Neuronal stem cell (in vitro differentiated cells): ENCODE measurements around the gene OSGIN1.

Experiments
- DNase-seq: peaks from one replicate; pipeline ENCODE4 v3.0.0-alpha.2; 2013; ENCODE audit warnings: low spot score
- H2AFZ ChIP-seq: one replicate; pipeline ENCODE4 v1.6.1; 2013; ENCODE audit warnings: mild to moderate bottlenecking, low read length, inconsistent platforms
- H2AK5ac ChIP-seq: 2 replicates; pipeline ENCODE4 v1.6.1; 2013; ENCODE audit warnings: low read depth, mild to moderate bottlenecking, inconsistent platforms, low read length, moderate library complexity, mixed read lengths
- H2BK120ac ChIP-seq: 2 replicates; pipeline ENCODE4 v1.6.1; 2013; ENCODE audit warnings: low read depth, mild to moderate bottlenecking, inconsistent platforms, low read length, moderate library complexity, mixed read lengths
- H2BK12ac ChIP-seq: one replicate; pipeline ENCODE4 v1.6.1; 2013; ENCODE audit warnings: low read length, inconsistent platforms
- H2BK15ac ChIP-seq: 2 replicates; pipeline ENCODE4 v1.6.1; 2013; ENCODE audit warnings: mild to moderate bottlenecking, low read length, inconsistent platforms, mixed read lengths
- H2BK5ac ChIP-seq: one replicate; pipeline ENCODE4 v1.6.1; 2013; ENCODE audit warnings: inconsistent platforms, mild to moderate bottlenecking, low read length, moderate library complexity
- H3K14ac ChIP-seq: one replicate; pipeline ENCODE4 v1.6.1; 2013; ENCODE audit warnings: low read length, inconsistent platforms
- H3K18ac ChIP-seq: 2 replicates; pipeline ENCODE4 v1.6.1; 2013; ENCODE audit warnings: low read length, inconsistent platforms
- H3K23ac ChIP-seq: 2 replicates; pipeline ENCODE4 v1.6.1; 2013; ENCODE audit warnings: low read depth, mild to moderate bottlenecking, mixed read lengths, low read length, inconsistent platforms; ENCODE audit not compliant: poor library complexity
- H3K27ac ChIP-seq: replicated peaks from 3 replicates; pipeline ENCODE4 v1.5.1; 2013; ENCODE audit warnings: low read length, inconsistent platforms
- H3K27me3 ChIP-seq, 3 experiments: 2 replicates each; pipeline ENCODE4 v1.6.1; 2013; ENCODE audit warnings: low read length in 3 of 3, mild to moderate bottlenecking in 2 of 3, inconsistent platforms in 1 of 3, low read depth in 1 of 3, mixed read lengths in 1 of 3, moderate library complexity in 1 of 3; ENCODE audit not compliant: control insufficient read depth in 3 of 3, insufficient read depth in 3 of 3
- H3K36me3 ChIP-seq, 2 donors: replicated peaks in 1 of 2; 2 replicates each; pipeline ENCODE4 v1.6.1; 2013; ENCODE audit warnings: low read length in 2 of 2; ENCODE audit not compliant: control insufficient read depth in 2 of 2, insufficient read depth in 2 of 2
- H3K4ac ChIP-seq: 2 replicates; pipeline ENCODE4 v1.6.1; 2013; ENCODE audit warnings: inconsistent platforms, mild to moderate bottlenecking, low read length, moderate library complexity
- H3K4me1 ChIP-seq, 2 donors: 1 replicate in 1 of 2; 2 replicates in 1 of 2; pipeline ENCODE4 v1.6.1; 2013; ENCODE audit warnings: low read length in 2 of 2, low read depth in 1 of 2; ENCODE audit not compliant: control insufficient read depth in 2 of 2, insufficient read depth in 1 of 2
- H3K4me2 ChIP-seq: one replicate; pipeline ENCODE4 v1.6.1; 2013; ENCODE audit warnings: mild to moderate bottlenecking, low read length, inconsistent platforms; ENCODE audit not compliant: insufficient read depth, poor library complexity, severe bottlenecking
- H3K4me3 ChIP-seq, 2 donors: 2 replicates each; pipeline ENCODE4 v1.5.1; 2013; ENCODE audit warnings: low read length in 2 of 2, mild to moderate bottlenecking in 2 of 2, inconsistent platforms in 1 of 2, moderate library complexity in 1 of 2
- H3K79me1 ChIP-seq: one replicate; pipeline ENCODE4 v1.6.1; 2013; ENCODE audit warnings: low read depth, mild to moderate bottlenecking, inconsistent platforms, low read length, moderate library complexity
- H3K9ac ChIP-seq: one replicate; pipeline ENCODE4 v1.6.1; 2013; ENCODE audit warnings: mild to moderate bottlenecking, low read depth, low read length, inconsistent platforms; ENCODE audit not compliant: poor library complexity
- H3K9me3 ChIP-seq, 2 donors: replicated peaks in 1 of 2; 2 replicates each; pipeline versions ENCODE3 to v1.6.1; 2013; ENCODE audit warnings: low read length in 2 of 2, mild to moderate bottlenecking in 2 of 2, inconsistent platforms in 1 of 2, low read depth in 1 of 2, mixed read lengths in 1 of 2, moderate library complexity in 1 of 2; ENCODE audit not compliant: control insufficient read depth in 2 of 2, insufficient read depth in 1 of 2
- H4K8ac ChIP-seq: one replicate; pipeline ENCODE4 v1.6.1; 2013; ENCODE audit warnings: low read depth, mild to moderate bottlenecking, inconsistent platforms, low read length, moderate library complexity
- H4K91ac ChIP-seq: one replicate; pipeline ENCODE4 v1.6.1; 2013; ENCODE audit warnings: low read length, low read depth, mild to moderate bottlenecking, inconsistent platforms; ENCODE audit not compliant: poor library complexity
- WGBS, 2 donors: extraction: QIAGEN DNeasy Blood & Tissue Kit; methylation state at CpG; one replicate each; pipeline ENCODE4 v1.1.7; 2013; ENCODE audit warnings: missing lambda C conversion rate in 2 of 2, mixed read lengths in 1 of 2; ENCODE audit not compliant: insufficient read length in 2 of 2, insufficient replicate concordance in 1 of 2; ENCODE audit errors: extremely low coverage in 2 of 2; 5-methylcytosine and 5-hydroxymethylcytosine counted together

The OSGIN1 gene

DNA sequence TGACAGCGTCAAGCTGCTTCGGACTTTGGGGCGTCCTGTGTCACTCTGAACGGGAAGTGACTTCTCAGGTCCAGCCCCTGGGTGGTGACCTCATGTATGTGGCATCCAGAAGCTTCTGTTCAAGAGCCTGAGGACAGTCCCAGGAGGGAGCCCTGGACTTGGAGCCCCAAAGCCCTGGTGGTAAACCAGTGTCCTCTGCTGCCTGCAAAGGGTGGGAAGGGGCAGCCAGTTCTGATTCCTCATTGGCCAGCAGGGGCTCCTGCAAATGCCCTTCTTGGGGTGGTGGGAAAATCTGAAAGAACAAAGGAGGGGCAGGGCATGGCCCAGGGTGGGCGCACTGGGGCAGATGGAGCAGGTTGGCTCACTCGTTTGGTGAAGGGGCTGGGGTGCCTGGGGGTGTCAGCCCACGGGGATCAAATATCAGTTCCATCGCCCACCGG, 1.6 kb downstream of the OSGIN1 start:
- H3K18ac ChIP-seq: no peak overlapping the region
- no peaks in the 10 kb centered on the region for H3K9me3 ChIP-seq
- H3K36me3 ChIP-seq: no peaks in the 10 kb centered on the region
- peak overlapping the region; percentile 31 for H2BK15ac ChIP-seq
- no peak overlapping the region for H3K4me3 ChIP-seq
- H3K27ac ChIP-seq: no peak overlapping the region
- H3K14ac ChIP-seq: no peak overlapping the region
- H4K91ac ChIP-seq: no peak overlapping the region
- H3K4ac ChIP-seq: no peak overlapping the region
- H3K23ac ChIP-seq: no peak overlapping the region
- no CpG with 5 or more reads among the region's 9 CpGs for WGBS, 2 donors
- H2AK5ac ChIP-seq: peak overlapping the region; percentile 84
- no peaks in the 10 kb centered on the region for H3K79me1 ChIP-seq
- no peak overlapping the region for H2BK120ac ChIP-seq
- H3K4me1 ChIP-seq: peaks cover 11 to 22% of the 10 kb centered on the region in 2 donors
- no peak for DNase-seq
- peak overlapping the region; percentile 1 for H4K8ac ChIP-seq
- no peak overlapping the region for H2BK5ac ChIP-seq
- H3K27me3 ChIP-seq: peaks cover 0 to 5% (median 0%) of the 10 kb centered on the region in 3 experiments
- no peak overlapping the region for H3K9ac ChIP-seq
- H2BK12ac ChIP-seq: no peak overlapping the region
- no peak overlapping the region for H2AFZ ChIP-seq
- H3K4me2 ChIP-seq: no peak overlapping the region

DNA sequence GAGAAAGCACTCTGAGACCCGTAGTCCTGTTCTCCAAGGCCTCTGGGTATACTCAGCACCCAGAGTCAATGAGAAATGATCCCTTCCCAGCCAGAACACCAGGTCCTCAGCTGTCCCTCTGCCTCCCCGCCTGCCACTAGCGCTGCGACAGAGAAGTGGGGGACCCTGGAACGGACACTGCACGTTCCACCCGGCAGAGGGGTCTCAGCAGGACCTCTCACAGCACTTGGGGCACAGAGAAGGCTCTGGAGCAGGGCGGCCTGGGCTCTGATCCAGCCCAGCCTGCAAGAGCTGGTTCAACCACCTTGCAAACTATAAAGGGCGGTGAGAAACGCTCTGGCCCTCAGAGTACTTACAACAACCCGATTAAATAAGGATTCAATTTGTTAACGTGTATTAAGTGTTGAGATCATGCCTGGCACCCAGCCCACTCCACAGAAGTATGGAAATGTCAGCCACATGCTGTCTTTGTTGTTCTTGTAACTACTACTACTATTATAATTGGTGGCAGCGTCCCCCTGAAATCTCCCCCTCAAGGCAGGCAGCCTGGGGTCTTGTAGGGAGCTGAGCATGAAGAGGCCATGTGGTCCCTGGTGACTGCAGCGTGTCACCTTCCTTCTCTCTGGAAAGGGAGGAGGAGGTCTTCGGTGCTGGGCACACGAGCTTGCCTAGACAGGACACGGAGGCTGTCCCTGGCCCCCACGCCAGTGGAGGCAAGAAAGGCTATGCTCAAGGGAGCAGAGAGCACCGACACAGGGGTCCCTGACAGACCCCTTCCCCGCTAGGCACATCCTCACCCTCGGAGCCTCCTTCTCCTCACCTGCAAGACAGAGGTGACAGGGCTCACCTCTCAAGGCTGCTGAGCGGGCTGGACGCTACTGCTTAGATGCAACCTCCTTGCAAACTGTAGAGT, 2.4 kb downstream of the OSGIN1 start:
- no peak overlapping the region for H2BK120ac ChIP-seq
- no peak overlapping the region for H2BK12ac ChIP-seq
- H3K9me3 ChIP-seq: no peaks in the 10 kb centered on the region
- H2BK15ac ChIP-seq: peak overlapping the region; percentile 55
- H3K4me3 ChIP-seq: no peak overlapping the region
- no peak overlapping the region for H3K4me2 ChIP-seq
- no peak overlapping the region for H3K4ac ChIP-seq
- H3K27me3 ChIP-seq: peaks cover 0 to 5% (median 0%) of the 10 kb centered on the region in 3 experiments
- no peaks in the 10 kb centered on the region for H3K36me3 ChIP-seq
- no CpG with 5 or more reads among the region's 23 CpGs for WGBS, 2 donors
- H3K27ac ChIP-seq: no peak overlapping the region
- peak overlapping the region; percentile 68 for H3K23ac ChIP-seq
- H2AK5ac ChIP-seq: peak overlapping the region; percentile 84
- no peaks in the 10 kb centered on the region for H3K79me1 ChIP-seq
- no peak overlapping the region for H4K8ac ChIP-seq
- DNase-seq: no peak
- H3K4me1 ChIP-seq: peaks cover 11 to 22% of the 10 kb centered on the region in 2 donors
- no peak overlapping the region for H3K18ac ChIP-seq
- no peak overlapping the region for H2AFZ ChIP-seq
- peak overlapping the region; percentile 1 for H3K14ac ChIP-seq
- no peak overlapping the region for H2BK5ac ChIP-seq
- H3K9ac ChIP-seq: peak overlapping the region; percentile 32
- peak overlapping the region; percentile 74 for H4K91ac ChIP-seq

DNA sequence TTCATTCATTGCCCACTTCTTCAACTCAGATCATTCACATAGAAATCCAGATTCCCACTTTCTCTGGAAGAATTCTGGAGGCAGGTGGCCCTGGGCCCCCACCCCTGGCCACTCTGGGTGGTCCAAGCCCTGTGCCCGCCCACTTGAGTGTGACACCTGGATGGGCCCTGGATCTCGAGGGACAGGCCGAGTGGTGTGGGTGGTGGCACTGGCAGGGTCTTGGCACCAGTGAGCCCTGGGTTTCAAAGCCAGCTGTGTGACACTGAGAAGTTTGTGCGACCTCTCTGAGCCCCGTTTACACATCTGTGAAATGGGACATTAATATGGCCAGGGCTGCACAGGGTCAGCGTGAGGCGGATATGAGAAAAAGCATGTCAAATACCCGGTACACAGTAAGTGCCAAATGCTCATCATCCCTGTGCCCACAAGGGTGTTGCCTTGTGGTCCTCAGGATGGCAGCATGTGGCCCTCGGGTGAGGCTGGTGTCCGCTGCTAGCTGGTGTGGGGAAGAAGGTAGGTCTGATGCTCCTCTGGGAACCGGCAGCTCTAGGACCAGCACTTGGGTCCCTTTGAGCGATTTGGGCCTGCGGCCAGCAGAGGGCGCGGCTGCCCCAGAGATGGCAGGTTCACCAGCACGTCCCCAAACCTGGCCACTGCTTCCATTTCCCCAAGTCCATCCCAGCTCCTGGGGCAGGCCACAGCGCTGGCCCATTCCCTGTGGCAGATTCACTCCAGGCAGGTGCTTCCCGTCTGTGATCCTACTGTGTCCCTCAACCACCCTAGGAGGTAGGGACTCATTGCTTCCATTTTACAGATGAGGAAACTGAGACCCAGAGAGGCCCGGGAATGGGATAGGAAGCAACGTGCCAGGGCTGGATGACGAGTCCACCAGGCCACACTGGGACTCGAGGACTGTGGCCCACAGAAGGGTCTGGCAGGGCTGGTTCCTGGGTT, 3.6 kb downstream of the OSGIN1 start:
- Histone ChIP-seq H4K91ac (no peak overlapping the region), H3K4ac (peak overlapping the region; percentile 39), H3K4me2 (no peak overlapping the region), H3K36me3 (no peaks in the 10 kb centered on the region), H3K27me3 (peaks cover 0 to 5% (median 0%) of the 10 kb centered on the region in 3 experiments), H3K18ac (peak overlapping the region; percentile 75), H3K14ac (no peak overlapping the region), H3K79me1 (no peaks in the 10 kb centered on the region), H3K9me3 (no peaks in the 10 kb centered on the region), H2BK12ac (no peak overlapping the region), H3K27ac (no peak overlapping the region), H2AK5ac (peak overlapping the region; percentile 48), H3K23ac (no peak overlapping the region), H2BK5ac (no peak overlapping the region), H4K8ac (peak overlapping the region; percentile 85), H3K4me1 (peaks cover 11 to 22% of the 10 kb centered on the region in 2 donors), H2AFZ (no peak overlapping the region), H2BK15ac (peak overlapping the region; percentile 73), H3K9ac (peak overlapping the region; percentile 83), H3K4me3 (no peak overlapping the region), H2BK120ac (no peak overlapping the region)
- WGBS, 2 donors: no CpG with 5 or more reads among the region's 22 CpGs
- DNase-seq: peak; percentile 72
